Astrocyte of the hippocampus (primary cell): Measurements from ENCODE around the gene PYCR2.

Source experiments
- DNase-seq: peaks from one replicate; pipeline ENCODE4 v3.0.0; 2011; ENCODE audit warnings: low read depth, low spot score

Gene PYCR2

GRCh38 chr1:225919906-225920305 lies 4.1 kb downstream of the PYCR2 start:
- peak; percentile 94 for DNase-seq

- DNase-seq: no peak
Observed at GRCh38 chr1:225918280-225918679, 5.8 kb downstream of the PYCR2 start.

GRCh38 chr1:225917536-225917935 lies 6.5 kb downstream of the PYCR2 start:
- no peak for DNase-seq

- no peak for DNase-seq
Observed at GRCh38 chr1:225917101-225917500, 6.9 kb downstream of the PYCR2 start.

GRCh38 chr1:225915538-225915991 lies 8.5 kb downstream of the PYCR2 start:
- peak; percentile 43 for DNase-seq

GRCh38 chr1:225914947-225915346 lies 9.1 kb downstream of the PYCR2 start:
- DNase-seq: no peak

GRCh38 chr1:225914391-225914790 lies 9.7 kb downstream of the PYCR2 start:
- no peak for DNase-seq

- peak; percentile 73 for DNase-seq
Observed at GRCh38 chr1:225911191-225912130, 12.6 kb downstream of the PYCR2 start.

- no peak for DNase-seq
Observed at GRCh38 chr1:225909477-225909876, 14.6 kb downstream of the PYCR2 start.

GRCh38 chr1:225908773-225909172 lies 15.3 kb downstream of the PYCR2 start:
- DNase-seq: no peak

GRCh38 chr1:225908013-225908640 lies 15.9 kb downstream of the PYCR2 start:
- no peak for DNase-seq

- DNase-seq: no peak
Observed at GRCh38 chr1:225907341-225907740, 16.7 kb downstream of the PYCR2 start.

- no peak for DNase-seq
Observed at GRCh38 chr1:225906467-225906866, 17.6 kb downstream of the PYCR2 start.

GRCh38 chr1:225903623-225904022 lies 20.4 kb downstream of the PYCR2 start:
- no peak for DNase-seq

- DNase-seq: no peak
Observed at GRCh38 chr1:225899044-225899925, 24.8 kb downstream of the PYCR2 start.

GRCh38 chr1:225897595-225898514 lies 26.2 kb downstream of the PYCR2 start:
- no peak for DNase-seq

GRCh38 chr1:225896937-225897549 lies 27.0 kb downstream of the PYCR2 start:
- DNase-seq: peak; percentile 66

GRCh38 chr1:225896494-225896893 lies 27.6 kb downstream of the PYCR2 start:
- no peak for DNase-seq

- no peak for DNase-seq
Observed at GRCh38 chr1:225892307-225892706, 31.7 kb downstream of the PYCR2 start.

GRCh38 chr1:225891229-225891972 lies 32.6 kb downstream of the PYCR2 start:
- DNase-seq: no peak
